Measurements from ENCODE around the gene RIOK3.

- no peak for TF ChIP-seq CTCF (IDR thresholded peaks at IDR 0.05; ENCODE audit: low read depth, low read length)
- TF ChIP-seq EZH2phosphoT487 (IDR thresholded peaks at IDR 0.05; ENCODE audit: low read depth): no peak
These were observed 30.2 kb upstream of the RIOK3 start for GRCh38 chr18:23422751-23423418.

Data from OCI-LY3 (cell line).